NCI-H69 (cell line): ENCODE measurements around the gene NR0B2.

ENCODE experiments used
- DNase-seq: peaks from one replicate; lab custom pipeline; 2025; lab: John Stamatoyannopoulos, UW

The NR0B2 gene

DNA sequence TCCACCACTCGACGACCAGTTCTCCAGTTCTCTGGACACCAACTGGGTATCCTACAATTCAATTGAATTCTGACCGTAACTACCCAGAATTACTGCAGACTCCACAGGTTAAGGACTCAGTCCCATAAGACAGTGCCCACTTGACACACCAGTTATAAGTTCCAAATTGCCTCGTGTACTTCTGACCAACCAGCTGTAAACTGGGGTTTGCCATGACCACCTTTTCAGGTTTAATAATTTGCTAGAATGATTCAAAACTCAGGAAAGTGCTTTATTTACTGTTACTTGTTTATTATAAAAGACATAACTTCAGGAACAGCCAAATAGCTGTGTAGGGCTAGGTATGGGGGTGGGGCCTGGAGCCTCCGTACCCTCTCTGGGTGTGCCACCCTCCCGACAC is 23.0 kb upstream of the NR0B2 start:
- DNase-seq: no peak

DNA sequence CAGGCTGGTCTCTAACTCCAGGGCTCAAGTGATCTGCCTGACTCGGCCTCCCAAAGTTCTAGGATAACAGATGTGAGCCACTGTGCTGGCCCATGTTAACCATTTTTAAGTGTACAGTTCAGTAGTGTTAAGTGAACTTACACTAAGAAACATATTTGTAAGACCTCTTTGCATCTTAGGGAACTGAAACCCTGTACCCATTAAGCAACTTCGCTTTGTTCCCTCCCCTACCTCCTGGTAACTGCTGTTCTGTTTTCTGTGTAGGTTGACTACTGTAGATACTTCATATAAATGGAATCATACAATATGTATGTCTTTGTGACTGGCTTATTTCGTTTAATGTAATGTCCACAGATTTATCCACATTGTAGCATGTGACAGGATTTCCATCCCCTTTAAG is 18.8 kb upstream of the NR0B2 start:
- no peak for DNase-seq

DNA sequence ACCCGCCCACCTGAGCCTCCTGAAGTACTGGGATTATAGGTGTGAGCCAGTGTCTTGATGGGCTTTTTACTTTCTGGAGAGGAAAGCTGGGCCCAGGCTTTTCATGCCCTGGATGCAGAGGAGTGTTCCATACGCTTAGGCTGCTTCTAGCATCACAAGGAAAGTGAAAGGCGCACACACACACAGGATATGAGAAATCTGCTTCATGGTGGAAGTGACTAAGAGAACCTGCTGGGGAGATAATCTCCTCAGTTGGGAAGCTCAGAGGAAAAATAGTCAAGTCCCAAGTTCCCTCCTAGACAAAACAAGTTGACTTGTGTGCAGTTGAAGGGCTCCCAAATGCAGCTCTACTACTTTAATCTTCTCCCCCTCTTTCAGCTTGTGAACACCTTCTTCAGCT is 9.9 kb upstream of the NR0B2 start:
- DNase-seq: no peak

DNA sequence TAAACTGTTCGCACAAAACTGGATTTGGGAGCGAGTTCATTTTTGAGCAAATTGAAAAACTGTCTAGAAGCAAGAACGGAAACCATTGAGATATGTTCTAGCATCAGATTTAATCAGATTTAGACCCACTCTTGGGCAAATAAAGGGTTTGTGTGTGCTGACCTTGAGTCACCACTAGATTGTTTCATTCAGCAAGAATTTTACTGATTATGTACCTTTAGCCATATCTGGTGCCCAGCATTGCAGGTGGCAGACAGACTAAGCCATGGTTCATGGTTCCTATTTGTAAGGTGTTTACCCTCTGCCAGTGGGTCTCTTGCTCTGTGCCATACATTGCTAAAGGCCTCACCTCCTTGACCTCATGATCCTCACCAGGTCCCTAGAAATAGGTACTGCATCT is 9.1 kb upstream of the NR0B2 start:
- DNase-seq: no peak

DNA sequence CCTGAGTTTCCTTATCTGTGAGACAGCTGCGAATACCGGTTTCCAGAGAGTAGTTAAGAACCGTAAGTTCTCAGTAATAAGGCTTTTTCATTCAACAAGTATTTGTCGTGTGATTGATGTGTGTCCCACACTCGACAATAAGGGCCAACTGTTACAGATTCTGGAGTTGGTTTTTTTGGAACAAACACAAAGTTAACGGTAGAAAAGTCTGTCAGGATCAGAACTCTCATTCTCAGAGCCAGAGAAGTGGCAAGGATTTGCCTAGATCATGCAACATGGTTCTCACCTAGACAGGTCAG is 8.6 kb upstream of the NR0B2 start:
- DNase-seq: no peak

DNA sequence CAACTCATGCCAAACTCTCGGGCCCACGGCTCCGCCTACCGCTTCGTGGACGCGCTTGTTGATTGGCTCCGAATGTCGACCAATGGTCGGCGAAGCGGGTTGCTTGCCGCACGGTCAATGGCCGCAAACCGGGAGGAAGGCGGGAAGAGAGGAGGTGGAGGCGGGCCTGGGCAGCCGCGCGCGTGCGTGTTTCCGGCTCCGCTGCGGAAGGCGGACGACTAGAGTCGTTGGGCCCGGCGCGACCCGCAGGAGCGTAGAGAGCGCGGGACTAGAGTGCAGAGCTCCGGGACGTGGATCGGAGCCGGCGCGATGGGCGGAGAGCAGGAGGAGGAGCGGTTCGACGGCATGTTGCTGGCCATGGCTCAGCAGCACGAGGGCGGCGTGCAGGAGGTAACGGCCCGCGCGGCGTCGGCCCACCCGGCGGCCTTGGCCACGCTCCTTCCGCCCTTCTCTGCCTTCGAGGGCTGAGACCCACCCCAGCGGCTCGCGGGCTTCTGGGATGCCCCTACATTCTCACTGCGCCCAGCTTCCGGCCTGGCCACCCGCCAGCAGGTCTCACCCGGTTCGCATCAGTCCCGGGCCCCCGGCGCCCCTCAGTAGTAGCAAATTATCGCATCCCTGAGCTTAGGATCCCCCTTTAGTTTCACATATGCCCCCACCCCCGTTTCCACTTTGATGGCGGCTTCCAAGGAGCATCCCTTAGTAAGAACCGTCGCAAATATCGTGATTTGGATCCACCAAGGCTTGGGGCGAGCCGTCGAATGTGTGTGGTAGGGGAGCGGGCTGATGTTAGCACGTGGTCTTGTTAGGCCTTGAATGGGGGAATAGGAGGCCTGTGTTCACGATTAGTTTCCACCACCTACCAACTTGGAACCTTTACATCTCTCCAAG is 8.0 kb upstream of the NR0B2 start, which contains the start of gene NUDC:
TSS of gene NUDC (plus strand) at position 204 of the 891 bp plus-strand sequence. CDS start at position 310, 106 bp downstream.
- DNase-seq: peak; percentile 95

DNA sequence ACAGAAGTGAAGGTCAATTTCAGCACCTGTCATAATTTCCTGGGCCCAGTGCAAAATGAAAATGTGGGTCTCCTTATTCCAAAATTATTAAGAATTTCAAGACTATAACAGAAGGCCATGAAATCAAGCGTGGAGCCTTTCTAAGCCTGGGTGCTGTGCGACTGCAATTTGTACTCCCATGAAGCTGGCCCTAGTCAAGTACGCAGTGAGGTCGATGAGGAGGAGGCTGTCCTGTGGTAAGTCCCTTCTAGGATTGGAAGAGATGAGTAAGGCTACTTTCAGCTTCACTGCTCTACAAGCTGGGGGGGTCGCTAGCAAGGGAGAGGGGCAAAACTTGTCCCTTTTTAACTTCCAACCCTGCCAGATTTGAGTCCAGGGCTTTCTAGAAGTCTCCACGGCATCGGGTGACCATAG is 7.4 kb upstream of the NR0B2 start:
- DNase-seq: no peak

DNA sequence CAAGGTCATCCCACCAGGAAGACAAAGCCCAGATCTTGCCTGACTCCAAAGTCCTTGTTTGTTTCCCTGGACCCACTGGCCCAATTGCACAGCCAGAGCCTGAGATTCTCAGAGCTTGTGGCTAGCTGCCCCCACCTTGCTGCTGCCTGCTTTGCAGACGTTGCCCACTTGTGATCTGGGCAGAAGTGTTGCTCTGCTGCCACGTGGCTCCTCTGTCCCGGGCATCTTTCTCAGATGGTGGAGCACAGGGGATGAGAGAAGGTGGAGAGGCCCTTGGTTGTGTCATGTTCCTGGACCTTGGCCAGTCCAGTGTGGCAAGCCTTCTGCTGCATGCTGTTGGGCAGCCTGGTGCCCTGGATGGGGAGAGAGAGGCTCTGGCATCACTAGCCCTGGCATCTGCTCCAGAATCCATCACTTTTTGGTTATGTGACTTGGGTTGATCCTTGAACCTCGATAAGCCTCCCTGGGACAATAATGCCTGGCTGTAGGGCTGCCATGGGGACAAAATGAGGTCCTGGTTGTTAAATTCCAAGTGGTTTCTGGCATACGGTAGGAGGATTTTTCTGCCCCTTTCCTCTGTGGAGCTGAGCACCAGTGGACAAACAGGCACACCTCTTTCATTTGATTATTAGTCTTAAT is 1.5 kb upstream of the NR0B2 start:
- DNase-seq: no peak

DNA sequence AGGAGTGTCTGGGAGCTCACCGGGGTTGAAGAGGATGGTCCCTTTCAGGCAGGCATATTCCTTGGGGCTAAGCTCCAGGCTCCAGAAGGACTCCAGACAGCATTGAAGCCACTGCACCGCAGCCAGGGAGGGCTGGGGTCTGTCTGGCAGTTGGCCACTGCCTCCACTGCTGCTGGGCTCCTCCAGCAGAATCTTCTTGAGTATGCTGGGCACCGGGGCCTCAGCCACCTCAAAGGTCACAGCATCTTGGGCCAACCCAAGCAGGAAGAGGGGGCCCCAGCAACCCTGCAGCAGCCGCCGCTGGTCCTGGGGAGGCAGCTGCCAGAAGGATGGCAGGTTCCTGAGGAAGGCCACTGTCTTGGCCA is 404 bp downstream of the NR0B2 start:
- peak; percentile 17 for DNase-seq

DNA sequence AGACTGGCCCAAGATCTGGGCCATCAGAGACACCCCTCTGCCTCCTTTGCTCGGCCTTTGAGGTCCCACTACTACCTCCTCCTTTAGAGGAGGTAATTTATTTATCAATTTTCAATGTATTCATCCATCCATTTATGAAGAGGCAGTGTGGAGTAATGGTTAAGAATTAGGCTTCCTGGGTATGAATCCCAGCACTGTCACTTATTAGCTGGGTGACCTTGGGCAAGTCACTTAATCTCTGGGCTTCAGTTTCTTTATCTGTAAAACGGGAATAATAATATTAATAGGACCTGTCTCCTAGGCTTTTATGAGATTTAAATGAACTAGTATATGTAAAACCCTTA is 1.7 kb downstream of the NR0B2 start:
- DNase-seq: no peak

DNA sequence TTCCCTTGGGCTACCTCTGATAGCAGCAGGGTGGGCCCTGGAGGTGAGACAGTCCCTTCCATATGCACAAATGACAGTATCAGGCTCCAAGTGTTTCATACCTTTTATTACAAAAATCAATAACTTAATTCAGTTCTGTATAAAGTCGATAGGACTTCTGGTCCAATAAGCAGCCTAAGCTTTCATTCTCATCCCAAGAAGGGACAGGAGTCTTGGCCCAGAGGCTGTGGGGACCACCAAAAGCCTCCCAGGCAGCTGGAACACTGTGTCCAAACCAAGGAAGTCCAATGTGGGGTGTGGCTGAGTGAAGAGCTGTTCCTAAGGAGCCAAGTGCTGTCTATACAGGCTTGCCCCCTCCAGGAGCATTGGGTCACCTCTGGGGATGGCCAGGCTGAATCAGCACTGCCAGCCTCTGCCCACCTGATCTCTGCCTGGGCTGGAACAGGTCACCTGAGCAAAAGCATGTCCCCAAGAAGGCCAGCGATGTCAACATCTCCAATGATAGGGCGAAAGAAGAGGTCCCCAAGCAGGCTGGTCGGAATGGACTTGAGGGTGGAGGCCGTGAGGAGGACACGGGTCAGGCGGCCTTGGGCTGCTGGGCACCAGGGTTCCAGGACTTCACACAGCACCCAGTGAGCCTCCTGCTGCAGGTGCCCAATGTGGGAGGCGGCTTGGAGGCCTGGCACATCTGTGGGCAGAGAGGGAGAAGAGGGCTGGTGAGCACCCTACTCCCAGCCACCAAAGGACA is 2.2 kb downstream of the NR0B2 start:
- DNase-seq: no peak

DNA sequence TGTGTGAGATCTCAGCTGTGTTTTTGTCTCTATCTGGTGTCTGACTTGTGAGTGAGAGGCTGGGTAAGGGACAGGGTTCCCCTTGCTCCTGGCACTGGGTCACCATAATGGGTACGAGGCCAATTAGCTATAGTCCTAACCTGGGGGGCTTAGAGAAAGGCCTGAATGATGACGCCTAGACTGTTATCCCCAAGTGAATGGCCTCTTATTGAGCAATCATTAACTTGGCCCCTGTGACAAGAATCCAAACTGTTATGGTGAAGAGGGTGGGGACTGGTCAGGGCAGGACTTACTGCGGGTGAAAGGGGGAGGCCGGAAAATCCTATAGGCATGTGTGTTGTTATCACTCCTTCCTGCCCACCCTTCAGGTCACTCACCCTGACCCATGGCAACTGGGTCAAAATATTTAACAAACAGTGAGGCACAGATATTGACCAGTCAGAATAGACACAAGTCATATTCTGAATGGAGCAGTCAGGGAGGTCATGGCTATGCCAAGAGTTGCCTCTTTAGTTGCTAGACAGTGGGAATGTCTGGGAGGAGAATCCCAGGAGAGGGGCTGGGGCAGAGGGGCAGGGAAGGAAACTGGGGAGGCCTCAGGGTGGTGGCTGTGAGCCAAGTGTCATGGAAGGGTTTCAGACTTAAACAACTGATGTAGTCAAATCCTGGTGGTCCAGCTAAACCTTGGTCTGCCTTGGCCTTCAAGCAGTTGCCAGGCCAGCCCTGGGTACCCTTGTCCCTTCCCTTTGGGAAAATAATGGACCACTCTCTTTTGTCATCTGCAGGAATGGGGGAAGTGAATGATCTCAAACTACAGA is 3.2 kb downstream of the NR0B2 start:
- no peak for DNase-seq

DNA sequence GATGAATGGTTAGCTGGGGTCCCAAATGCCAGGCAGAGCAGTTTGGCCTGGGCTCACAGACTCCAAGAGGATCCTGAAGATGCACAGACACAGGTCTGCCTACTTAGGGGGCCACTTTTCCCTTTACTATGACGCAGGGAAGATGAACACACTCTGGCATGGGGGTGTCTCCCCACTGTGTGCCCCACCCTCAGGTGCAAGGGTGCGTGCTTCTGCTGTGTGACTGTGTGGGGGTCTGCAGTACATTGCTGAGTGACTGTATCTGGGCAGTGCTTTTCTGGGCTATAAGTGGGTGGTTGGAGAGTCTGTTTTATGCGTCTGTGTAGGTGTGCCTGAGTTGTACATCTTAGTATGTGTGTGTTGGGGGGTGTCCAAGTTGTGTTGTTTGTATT is 3.8 kb downstream of the NR0B2 start:
- DNase-seq: no peak

DNA sequence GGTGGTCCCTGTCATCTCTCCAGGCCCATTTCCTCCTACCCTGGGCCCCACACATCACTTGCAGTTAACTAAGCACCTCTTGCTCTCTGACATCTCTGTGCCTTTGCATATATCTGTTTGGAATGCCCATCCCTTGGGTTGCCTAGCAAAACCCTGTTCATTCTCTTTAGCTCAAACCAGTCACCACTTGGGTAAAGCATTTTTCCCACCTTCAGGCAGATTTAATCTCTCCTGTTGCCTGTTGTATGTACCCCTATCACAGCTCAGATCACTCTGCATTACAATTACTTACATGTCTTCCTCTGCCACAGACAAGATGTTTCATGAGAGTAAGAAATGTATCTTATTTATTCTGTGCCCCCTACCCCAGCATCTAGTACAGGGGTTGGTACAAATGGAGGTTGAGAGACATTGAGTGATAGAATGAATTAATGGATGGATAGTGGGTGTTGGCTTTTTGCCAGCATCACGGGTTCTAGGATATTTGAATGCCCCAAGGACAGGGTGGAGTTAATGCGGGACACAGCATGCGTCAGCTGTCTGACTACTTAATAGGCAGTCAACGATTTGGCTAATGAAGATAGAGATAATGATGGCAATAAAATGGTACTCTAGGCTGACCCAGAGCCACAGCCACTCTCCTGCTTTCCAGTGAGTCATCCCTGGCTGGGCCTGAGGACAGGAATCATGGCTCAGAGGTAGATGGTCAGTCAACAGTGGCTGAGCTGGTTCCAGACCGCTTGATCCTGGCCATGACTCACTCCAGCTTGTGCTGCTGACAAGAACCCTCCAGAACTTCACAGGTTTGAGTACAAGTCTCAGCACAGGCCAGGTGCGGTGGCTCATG is 6.5 kb downstream of the NR0B2 start:
- DNase-seq: peak; percentile 66

DNA sequence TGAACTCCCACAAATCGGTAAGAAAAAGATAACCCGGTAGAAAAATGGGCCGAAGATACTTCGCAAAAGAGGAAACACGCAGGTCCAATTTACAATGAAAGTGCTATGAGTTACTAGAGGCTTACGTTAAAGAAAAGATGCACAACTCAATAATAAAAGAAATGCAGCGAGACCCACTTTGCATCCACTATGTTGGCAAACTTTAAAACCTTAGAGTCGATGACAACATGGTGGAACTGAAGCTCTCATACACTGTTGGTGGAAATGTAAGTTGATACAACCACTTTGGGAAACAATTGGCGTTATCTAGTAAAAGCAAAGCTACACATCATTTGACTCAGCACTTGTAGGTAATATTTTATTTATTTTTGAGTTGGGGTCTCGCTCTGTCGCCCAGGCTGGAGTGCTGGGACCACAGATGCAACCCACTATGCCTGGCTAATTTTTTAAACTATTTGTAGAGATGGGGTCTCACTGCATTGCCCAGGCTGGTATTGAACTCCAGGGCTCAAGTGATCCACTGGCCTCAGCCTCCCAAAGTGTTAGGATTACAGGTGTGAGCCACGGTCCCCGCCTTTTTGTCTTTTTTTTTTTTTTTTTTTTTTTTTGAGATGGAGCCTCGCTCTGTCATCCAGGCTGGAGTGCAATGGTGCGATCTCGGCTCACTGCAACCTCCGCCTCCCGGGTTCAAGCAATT is 12.8 kb downstream of the NR0B2 start:
- DNase-seq: no peak

DNA sequence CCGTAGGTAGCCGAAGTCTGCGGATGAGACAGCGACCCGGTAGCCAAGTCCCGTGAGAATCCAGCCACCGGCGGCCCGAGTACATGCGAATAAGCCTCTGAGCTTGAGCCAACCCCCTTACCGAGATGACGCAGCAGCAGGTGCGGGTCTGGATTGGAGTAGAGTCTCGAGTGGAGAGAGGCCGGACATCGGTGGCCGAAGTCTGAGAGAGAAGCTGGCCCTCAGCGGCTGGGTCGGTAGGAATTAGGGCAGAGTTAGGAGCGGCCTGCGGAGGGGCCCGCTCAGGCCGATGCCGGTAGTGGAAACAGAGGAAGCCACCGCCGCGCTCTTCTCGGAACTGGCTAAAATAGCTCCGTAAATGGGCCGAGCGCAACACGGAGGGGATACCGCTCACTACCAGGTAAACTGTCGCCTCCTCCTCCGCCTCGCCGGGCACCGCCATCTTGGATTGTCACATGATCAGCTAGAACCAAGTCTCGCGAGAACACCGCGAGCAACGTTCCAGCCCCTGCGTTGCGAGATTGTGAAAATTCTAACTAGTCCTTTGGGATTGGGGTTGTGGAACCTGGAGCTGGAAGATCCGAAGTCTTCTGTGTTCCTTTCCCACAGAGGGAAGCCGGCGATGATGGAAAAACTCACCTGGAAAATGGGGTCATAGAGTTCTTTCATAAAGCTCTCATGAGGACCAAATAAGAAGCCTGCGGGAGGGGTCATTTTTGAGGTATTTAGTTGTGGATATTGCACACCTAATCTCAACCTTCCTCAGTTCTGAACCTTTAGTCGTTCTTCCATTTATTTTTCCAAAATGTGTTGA is 13.6 kb downstream of the NR0B2 start, which contains the start of gene GPATCH3:
TSS of gene GPATCH3 (minus strand) at position 467 of the 814 bp plus-strand sequence. CDS start at position 442, 25 bp downstream.
- DNase-seq: peak; percentile 93

DNA sequence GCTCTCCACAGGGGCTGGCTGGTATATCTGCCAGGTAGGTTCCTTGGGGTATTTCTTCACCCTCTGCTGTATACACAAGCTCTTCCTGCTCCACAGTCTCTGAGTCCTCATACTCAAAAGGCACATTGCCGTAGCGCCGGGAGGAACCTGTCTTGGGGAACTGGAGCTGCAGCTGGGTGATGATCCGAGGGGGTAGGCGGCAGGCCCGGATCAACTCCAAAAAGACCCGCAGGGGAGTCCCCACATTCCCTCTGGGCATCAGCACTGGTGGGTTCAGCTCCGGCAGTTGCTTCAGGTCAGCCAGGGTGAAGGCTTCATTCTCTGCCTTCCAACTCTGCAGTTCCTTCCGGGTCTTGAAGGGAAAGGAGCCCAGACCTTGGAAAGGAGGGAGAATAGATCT is 16.4 kb downstream of the NR0B2 start:
- no peak for DNase-seq

DNA sequence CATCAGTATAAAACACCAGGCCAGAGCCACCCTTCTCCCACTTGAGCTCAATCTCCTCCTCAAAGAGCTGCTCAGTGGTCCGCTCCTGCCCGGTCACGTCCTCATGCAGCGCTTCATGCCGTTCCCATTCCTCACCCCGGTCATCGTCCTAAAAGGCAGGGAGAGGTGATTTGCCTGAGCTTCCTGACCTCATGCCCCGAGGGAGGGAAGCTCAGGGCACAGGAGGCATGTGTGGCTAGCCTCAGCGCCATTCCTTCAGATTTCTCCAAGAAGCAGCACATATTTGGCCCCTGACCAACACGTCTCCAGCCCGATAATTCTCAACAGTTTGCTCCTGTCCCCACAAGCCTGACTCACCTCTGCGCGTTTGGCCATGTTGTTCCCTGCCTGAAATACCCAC is 19.5 kb downstream of the NR0B2 start:
- no peak for DNase-seq

DNA sequence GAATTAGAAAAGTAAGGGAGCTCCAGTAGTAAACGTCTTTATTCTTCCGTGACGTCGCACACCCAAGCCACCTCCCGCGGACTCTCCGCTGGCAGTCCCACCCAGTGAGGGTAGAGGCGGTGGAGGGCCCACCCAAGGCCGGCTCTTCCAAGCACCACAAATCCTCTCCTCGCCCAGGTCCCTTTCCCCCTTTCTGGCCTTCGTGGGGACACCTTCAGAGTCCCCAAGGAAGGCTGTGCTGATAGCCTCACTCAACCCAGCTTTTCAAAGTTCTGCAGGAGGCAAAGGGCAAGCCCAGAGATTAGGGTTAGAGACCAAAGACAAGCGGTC is 23.3 kb downstream of the NR0B2 start:
- no peak for DNase-seq
